ENCODE data around the gene PPP3R1. TPM values are rescaled to one million over a fixed set of nuclear protein-coding genes. Genes with fewer than 3 reads are reported as not detected.
A peak's percentile ranks its signal among the peaks of the same experiment; 100 is the strongest.

Gene PPP3R1
- polyA plus RNA-seq, 2 of the 4 experiments (the other 2 are of a cell fraction), result 27.3 to 55.1 TPM

DNA sequence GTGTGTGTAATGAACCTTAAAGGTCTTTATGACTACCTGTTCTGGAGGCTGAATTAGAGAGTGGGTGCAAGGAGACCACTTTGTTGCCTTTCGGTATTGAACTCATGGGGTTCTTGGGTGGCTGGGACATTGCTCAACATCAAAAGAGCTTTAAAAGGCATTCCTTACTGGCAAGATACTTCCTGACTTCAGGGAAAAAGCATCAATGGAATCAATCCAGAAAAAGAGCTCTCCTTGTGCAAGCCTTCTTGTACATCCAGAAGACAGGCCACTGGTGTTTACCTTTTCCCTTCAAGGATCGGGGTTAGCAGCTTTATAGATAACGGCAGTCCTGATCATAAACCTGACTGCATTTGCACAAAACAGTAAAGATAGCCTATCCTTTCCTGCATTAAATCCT lies 85.1 kb downstream of the PPP3R1 start:
- ATAC-seq, result no peak
- 71% methylated on average over 3 of the region's 3 CpGs for WGBS (ENCODE audit: missing lambda C conversion rate)

DNA sequence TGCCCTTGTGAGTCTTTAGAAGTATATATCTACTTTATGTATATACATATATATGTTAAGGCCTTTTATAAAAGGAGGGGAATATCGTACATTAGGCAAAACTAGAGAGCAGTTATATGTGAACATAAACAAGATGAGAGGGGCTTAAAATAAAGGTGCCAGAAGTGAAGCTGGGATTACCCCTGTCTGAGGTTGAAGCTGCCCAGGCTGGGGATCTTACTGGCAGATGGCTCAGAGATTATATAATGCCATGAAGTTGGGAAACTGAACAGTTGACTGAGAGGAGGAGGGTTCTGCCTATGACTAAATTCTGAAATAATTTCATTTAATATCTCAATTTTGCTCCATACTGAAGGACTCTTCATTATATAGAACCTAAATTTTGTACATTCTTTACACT lies 88.7 kb downstream of the PPP3R1 start:
- DNase-seq (ENCODE audit: low read depth in 1 of 2, low spot score in 1 of 2) (no peak), ATAC-seq (no peak), FAIRE-seq (no peak)
- Histone ChIP-seq H3K4me1 (peaks cover 10% of the 10 kb centered on the region), H3K9me3 (no peaks in the 10 kb centered on the region), H3K4me3 (no peak overlapping the region), H3K4me2 (no peak overlapping the region), H3K27ac (no peak overlapping the region)
- ChIA-PET CTCF (interaction anchor here (0.7 kb wide), 1 partner anchor 46 kb away, joined by 3 read pairs; no protein-coding TSS in a partner anchor), POLR2A (no interaction called here)
- TF ChIP-seq CBX2 (IDR thresholded peaks at IDR 0.05; ENCODE audit: borderline replicate concordance, low read depth) (no peak), KDM1A (IDR thresholded peaks at IDR 0.05; ENCODE audit: low read depth) (no peak), HEYL (CRISPR knock-in tag; IDR thresholded peaks at IDR 0.05) (no peak), HDAC2 (IDR thresholded peaks at IDR 0.05) (no peak), RCOR1 (IDR thresholded peaks at IDR 0.05; ENCODE audit: low read depth, low read length) (no peak)
- TF ChIP-seq, protein P1, sequence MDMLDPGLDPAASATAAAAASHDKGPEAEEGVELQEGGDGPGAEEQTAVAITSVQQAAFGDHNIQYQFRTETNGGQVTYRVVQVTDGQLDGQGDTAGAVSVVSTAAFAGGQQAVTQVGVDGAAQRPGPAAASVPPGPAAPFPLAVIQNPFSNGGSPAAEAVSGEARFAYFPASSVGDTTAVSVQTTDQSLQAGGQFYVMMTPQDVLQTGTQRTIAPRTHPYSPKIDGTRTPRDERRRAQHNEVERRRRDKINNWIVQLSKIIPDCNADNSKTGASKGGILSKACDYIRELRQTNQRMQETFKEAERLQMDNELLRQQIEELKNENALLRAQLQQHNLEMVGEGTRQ (IDR thresholded peaks at IDR 0.05), result no peak
- TF ChIP-seq, protein P2, sequence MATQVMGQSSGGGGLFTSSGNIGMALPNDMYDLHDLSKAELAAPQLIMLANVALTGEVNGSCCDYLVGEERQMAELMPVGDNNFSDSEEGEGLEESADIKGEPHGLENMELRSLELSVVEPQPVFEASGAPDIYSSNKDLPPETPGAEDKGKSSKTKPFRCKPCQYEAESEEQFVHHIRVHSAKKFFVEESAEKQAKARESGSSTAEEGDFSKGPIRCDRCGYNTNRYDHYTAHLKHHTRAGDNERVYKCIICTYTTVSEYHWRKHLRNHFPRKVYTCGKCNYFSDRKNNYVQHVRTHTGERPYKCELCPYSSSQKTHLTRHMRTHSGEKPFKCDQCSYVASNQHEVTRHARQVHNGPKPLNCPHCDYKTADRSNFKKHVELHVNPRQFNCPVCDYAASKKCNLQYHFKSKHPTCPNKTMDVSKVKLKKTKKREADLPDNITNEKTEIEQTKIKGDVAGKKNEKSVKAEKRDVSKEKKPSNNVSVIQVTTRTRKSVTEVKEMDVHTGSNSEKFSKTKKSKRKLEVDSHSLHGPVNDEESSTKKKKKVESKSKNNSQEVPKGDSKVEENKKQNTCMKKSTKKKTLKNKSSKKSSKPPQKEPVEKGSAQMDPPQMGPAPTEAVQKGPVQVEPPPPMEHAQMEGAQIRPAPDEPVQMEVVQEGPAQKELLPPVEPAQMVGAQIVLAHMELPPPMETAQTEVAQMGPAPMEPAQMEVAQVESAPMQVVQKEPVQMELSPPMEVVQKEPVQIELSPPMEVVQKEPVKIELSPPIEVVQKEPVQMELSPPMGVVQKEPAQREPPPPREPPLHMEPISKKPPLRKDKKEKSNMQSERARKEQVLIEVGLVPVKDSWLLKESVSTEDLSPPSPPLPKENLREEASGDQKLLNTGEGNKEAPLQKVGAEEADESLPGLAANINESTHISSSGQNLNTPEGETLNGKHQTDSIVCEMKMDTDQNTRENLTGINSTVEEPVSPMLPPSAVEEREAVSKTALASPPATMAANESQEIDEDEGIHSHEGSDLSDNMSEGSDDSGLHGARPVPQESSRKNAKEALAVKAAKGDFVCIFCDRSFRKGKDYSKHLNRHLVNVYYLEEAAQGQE (IDR thresholded peaks at IDR 0.05), result no peak
- 96% methylated on average over 1 of the region's 1 CpG for WGBS (ENCODE audit: missing lambda C conversion rate)

More for the DNA sequence above, 85.1 kb downstream of the PPP3R1 start:
- CTCF ChIA-PET, result interaction anchor here (1.0 to 5.5 kb wide), 6 partner anchors 10 to 58 kb away, joined by 3 to 30 read pairs (median 10); no protein-coding TSS in a partner anchor
- Histone ChIP-seq H3K4me2 (no peak overlapping the region), H3K9me3 (no peaks in the 10 kb centered on the region), H3K4me3 (no peak overlapping the region), H3K4me1 (no peaks in the 10 kb centered on the region), H3K27ac (no peak overlapping the region)
- TF ChIP-seq JUN (IDR thresholded peaks at IDR 0.05), result no peak
- TF ChIP-seq RAD21 (conservative IDR thresholded peaks at IDR 0.05 in 1 of 2, IDR thresholded peaks at IDR 0.05 in 1 of 2), result no peak
- no peak for TF ChIP-seq GATA3 (IDR thresholded peaks at IDR 0.05; ENCODE audit: borderline replicate concordance)
- TF ChIP-seq, protein P3, sequence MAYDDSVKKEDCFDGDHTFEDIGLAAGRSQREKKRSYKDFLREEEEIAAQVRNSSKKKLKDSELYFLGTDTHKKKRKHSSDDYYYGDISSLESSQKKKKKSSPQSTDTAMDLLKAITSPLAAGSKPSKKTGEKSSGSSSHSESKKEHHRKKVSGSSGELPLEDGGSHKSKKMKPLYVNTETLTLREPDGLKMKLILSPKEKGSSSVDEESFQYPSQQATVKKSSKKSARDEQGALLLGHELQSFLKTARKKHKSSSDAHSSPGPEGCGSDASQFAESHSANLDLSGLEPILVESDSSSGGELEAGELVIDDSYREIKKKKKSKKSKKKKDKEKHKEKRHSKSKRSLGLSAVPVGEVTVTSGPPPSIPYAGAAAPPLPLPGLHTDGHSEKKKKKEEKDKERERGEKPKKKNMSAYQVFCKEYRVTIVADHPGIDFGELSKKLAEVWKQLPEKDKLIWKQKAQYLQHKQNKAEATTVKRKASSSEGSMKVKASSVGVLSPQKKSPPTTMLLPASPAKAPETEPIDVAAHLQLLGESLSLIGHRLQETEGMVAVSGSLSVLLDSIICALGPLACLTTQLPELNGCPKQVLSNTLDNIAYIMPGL (CRISPR knock-in tag; IDR thresholded peaks at IDR 0.05; ENCODE audit: borderline replicate concordance), result no peak
- POLR2A ChIA-PET, result interaction anchor here (0.8 kb wide), 1 partner anchor 21 kb away, joined by 3 read pairs; no protein-coding TSS in a partner anchor
- DNase-seq (ENCODE audit: low read depth in 1 of 2, low spot score in 1 of 2) (no peak), FAIRE-seq (no peak)

DNA sequence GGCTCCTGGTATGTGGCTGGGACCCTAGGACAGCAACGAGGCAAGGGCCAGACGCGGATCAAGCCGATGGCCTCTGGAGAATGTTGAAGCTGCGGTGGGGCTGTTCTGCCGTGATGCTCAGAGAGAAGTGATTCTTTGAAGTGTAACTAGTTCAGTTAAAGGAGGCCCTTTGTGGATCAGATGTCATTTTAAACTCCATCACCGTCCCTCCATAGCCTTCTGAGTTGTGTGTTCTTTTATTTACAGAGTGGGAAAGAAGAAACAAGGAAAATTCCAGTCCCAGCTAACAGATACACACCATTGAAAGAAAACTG lies 94.2 kb downstream of the PPP3R1 start:
- H3K27ac ChIP-seq, result peak overlapping the region; percentile 91 to 93
- H3K9me3 ChIP-seq, result no peaks in the 10 kb centered on the region
- FAIRE-seq (no peak), ATAC-seq (no peak; a peak in 2 of 6 replicates), DNase-seq (ENCODE audit: low read depth in 1 of 2, low spot score in 1 of 2) (no peak)
- CTCF ChIA-PET, result interaction anchor here (0.8 to 2.1 kb wide), 4 partner anchors 26 to 122 kb away, joined by 3 to 12 read pairs (median 4); no protein-coding TSS in a partner anchor
- POLR2A ChIA-PET, result interaction anchor here (0.6 to 1.7 kb wide), 9 partner anchors 8 to 95 kb away, joined by 3 to 17 read pairs (median 4); partner anchors contain the start of genes C1D and PPP3R1
- H3K4me3 ChIP-seq, result peak overlapping the region; percentile 75
- peak overlapping the region; percentile 73 for H3K4me2 ChIP-seq
- peaks cover 18% of the 10 kb centered on the region for H3K4me1 ChIP-seq
- WGBS (ENCODE audit: missing lambda C conversion rate), result 5% methylated on average over 7 of the region's 7 CpGs
- no peak for TF ChIP-seq RNF2 (IDR thresholded peaks at IDR 0.05; ENCODE audit: borderline replicate concordance, low read depth)
- peak; percentile 3; the same call in 1 of the 2 replicates for TF ChIP-seq KDM1A (IDR thresholded peaks at IDR 0.05; ENCODE audit: low read depth)
- TF ChIP-seq, protein P4, sequence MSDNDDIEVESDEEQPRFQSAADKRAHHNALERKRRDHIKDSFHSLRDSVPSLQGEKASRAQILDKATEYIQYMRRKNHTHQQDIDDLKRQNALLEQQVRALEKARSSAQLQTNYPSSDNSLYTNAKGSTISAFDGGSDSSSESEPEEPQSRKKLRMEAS (IDR thresholded peaks at IDR 0.05), result no peak
- TF ChIP-seq CHD2 (IDR thresholded peaks at IDR 0.05; ENCODE audit: low read length, partially characterized antibody), result no peak
- TF ChIP-seq, protein P5, sequence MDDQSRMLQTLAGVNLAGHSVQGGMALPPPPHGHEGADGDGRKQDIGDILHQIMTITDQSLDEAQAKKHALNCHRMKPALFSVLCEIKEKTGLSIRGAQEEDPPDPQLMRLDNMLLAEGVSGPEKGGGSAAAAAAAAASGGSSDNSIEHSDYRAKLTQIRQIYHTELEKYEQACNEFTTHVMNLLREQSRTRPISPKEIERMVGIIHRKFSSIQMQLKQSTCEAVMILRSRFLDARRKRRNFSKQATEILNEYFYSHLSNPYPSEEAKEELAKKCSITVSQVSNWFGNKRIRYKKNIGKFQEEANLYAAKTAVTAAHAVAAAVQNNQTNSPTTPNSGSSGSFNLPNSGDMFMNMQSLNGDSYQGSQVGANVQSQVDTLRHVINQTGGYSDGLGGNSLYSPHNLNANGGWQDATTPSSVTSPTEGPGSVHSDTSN (IDR thresholded peaks at IDR 0.05), result no peak
- TF ChIP-seq HEYL (CRISPR knock-in tag; IDR thresholded peaks at IDR 0.05), result no peak
- TF ChIP-seq CBX8 (IDR thresholded peaks at IDR 0.05), result no peak
- TF ChIP-seq ZFP36 (IDR thresholded peaks at IDR 0.05; ENCODE audit: borderline replicate concordance, partially characterized antibody), result no peak
- TF ChIP-seq NR3C1 (IDR thresholded peaks at IDR 0.05), result no peak
- TF ChIP-seq KDM5A (IDR thresholded peaks at IDR 0.05), result peak; percentile 62; the same call in 1 of the 2 replicates
- no peak for TF ChIP-seq ESRRA (IDR thresholded peaks at IDR 0.05; ENCODE audit: borderline replicate concordance, low read length)
- TF ChIP-seq TP53 (CRISPR knock-in tag; IDR thresholded peaks at IDR 0.05), result 0 out of 2 replicates have a peak, but pooled peaks have one; percentile 52
- no peak for TF ChIP-seq POLR2AphosphoS2 (conservative IDR thresholded peaks at IDR 0.05; ENCODE audit: low read length)
- TF ChIP-seq ZSCAN20 (CRISPR knock-in tag; IDR thresholded peaks at IDR 0.05), result no peak
- TF ChIP-seq EP300 (IDR thresholded peaks at IDR 0.05), result no peak
- TF ChIP-seq, protein P6, sequence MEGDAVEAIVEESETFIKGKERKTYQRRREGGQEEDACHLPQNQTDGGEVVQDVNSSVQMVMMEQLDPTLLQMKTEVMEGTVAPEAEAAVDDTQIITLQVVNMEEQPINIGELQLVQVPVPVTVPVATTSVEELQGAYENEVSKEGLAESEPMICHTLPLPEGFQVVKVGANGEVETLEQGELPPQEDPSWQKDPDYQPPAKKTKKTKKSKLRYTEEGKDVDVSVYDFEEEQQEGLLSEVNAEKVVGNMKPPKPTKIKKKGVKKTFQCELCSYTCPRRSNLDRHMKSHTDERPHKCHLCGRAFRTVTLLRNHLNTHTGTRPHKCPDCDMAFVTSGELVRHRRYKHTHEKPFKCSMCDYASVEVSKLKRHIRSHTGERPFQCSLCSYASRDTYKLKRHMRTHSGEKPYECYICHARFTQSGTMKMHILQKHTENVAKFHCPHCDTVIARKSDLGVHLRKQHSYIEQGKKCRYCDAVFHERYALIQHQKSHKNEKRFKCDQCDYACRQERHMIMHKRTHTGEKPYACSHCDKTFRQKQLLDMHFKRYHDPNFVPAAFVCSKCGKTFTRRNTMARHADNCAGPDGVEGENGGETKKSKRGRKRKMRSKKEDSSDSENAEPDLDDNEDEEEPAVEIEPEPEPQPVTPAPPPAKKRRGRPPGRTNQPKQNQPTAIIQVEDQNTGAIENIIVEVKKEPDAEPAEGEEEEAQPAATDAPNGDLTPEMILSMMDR (IDR thresholded peaks at IDR 0.05), result no peak
